Stimulated activated effector memory CD8-positive, alpha-beta T cell treated with anti-CD3 and anti-CD28 coated beads, Interleukin-12 subunit alpha, Interleukin-12 subunit beta, amount 100 ng/mL, for 72 hours (primary cell): ENCODE results near the gene CAMK2A.

ENCODE experiments used
- ATAC-seq: fragments of 150-1000 bp; cut with Tn5 transposase; 2 replicates; pipeline ENCODE4 v1.10.0; 2021
- DNase-seq, 2 donors: peaks; one replicate each; pipeline ENCODE4 v3.0.0; 2021 to 2022; ENCODE audit warnings: low spot score in 2 of 2
- H3K27ac Mint-ChIP-seq: one replicate; pipeline ENCODE4 v1.8.0; 2022; ENCODE audit warnings: mild to moderate bottlenecking, mixed read lengths
- H3K36me3 Mint-ChIP-seq: one replicate; pipeline ENCODE4 v1.8.0; 2022; ENCODE audit warnings: mild to moderate bottlenecking, mixed read lengths
- H3K4me1 Mint-ChIP-seq: one replicate; pipeline ENCODE4 v1.8.0; 2022; ENCODE audit warnings: mixed read lengths
- H3K4me3 Mint-ChIP-seq: one replicate; pipeline ENCODE4 v1.8.0; 2022; ENCODE audit warnings: mild to moderate bottlenecking, mixed read lengths
- H3K9me3 Mint-ChIP-seq: one replicate; pipeline ENCODE4 v1.8.0; 2022; ENCODE audit warnings: mixed read lengths

Gene CAMK2A

GRCh38 chr5:150307617-150308426, 18.2 kb upstream of the CAMK2A start:
- no peaks in the 10 kb centered on the region for H3K36me3 Mint-ChIP-seq
- DNase-seq (no peak), ATAC-seq (no peak)
- no peak overlapping the region for H3K27ac Mint-ChIP-seq
- H3K4me1 Mint-ChIP-seq, result no peaks in the 10 kb centered on the region
- no peaks in the 10 kb centered on the region for H3K9me3 Mint-ChIP-seq
- no peak overlapping the region for H3K4me3 Mint-ChIP-seq

- no peaks in the 10 kb centered on the region for H3K36me3 Mint-ChIP-seq
- DNase-seq (no peak), ATAC-seq (no peak)
- H3K9me3 Mint-ChIP-seq, result no peaks in the 10 kb centered on the region
- no peak overlapping the region for H3K27ac Mint-ChIP-seq
- H3K4me1 Mint-ChIP-seq, result no peaks in the 10 kb centered on the region
- no peak overlapping the region for H3K4me3 Mint-ChIP-seq
These were observed 17.2 kb upstream of the CAMK2A start for GRCh38 chr5:150306775-150307174.

- Mint-ChIP-seq H3K4me3 (no peak overlapping the region), H3K27ac (no peak overlapping the region), H3K4me1 (no peaks in the 10 kb centered on the region), H3K36me3 (no peaks in the 10 kb centered on the region), H3K9me3 (no peaks in the 10 kb centered on the region)
- no peak for DNase-seq
- ATAC-seq, result no peak
These were observed 16.0 kb upstream of the CAMK2A start for GRCh38 chr5:150305557-150305956.

- DNase-seq, result no peak
- Mint-ChIP-seq H3K9me3 (no peaks in the 10 kb centered on the region), H3K27ac (no peak overlapping the region), H3K4me1 (no peaks in the 10 kb centered on the region), H3K4me3 (no peak overlapping the region), H3K36me3 (no peaks in the 10 kb centered on the region)
- ATAC-seq, result no peak
These were observed 15.5 kb upstream of the CAMK2A start for GRCh38 chr5:150305095-150305494.

- Mint-ChIP-seq H3K9me3 (no peaks in the 10 kb centered on the region), H3K4me3 (no peak overlapping the region), H3K36me3 (no peaks in the 10 kb centered on the region), H3K27ac (no peak overlapping the region), H3K4me1 (no peaks in the 10 kb centered on the region)
- ATAC-seq (no peak), DNase-seq (no peak)
These were observed 15.0 kb upstream of the CAMK2A start for GRCh38 chr5:150304481-150305081.

- no peak overlapping the region for H3K27ac Mint-ChIP-seq
- no peaks in the 10 kb centered on the region for H3K4me1 Mint-ChIP-seq
- no peaks in the 10 kb centered on the region for H3K36me3 Mint-ChIP-seq
- H3K4me3 Mint-ChIP-seq, result no peak overlapping the region
- ATAC-seq, result no peak
- H3K9me3 Mint-ChIP-seq, result no peaks in the 10 kb centered on the region
- no peak for DNase-seq
These were observed 14.2 kb upstream of the CAMK2A start for GRCh38 chr5:150303660-150304386.

GRCh38 chr5:150303070-150303615, 13.6 kb upstream of the CAMK2A start:
- no peak for ATAC-seq
- no peaks in the 10 kb centered on the region for H3K4me1 Mint-ChIP-seq
- H3K36me3 Mint-ChIP-seq, result no peaks in the 10 kb centered on the region
- no peak overlapping the region for H3K4me3 Mint-ChIP-seq
- no peaks in the 10 kb centered on the region for H3K9me3 Mint-ChIP-seq
- H3K27ac Mint-ChIP-seq, result no peak overlapping the region
- DNase-seq, result no peak

GRCh38 chr5:150302301-150303069, 12.9 kb upstream of the CAMK2A start, which contains the start of gene ARSI:
Gene ARSI, minus strand, starts transcription at chr5:150302905. Its CDS starts 532 bp downstream, at chr5:150302373.
- H3K9me3 Mint-ChIP-seq, result no peaks in the 10 kb centered on the region
- no peaks in the 10 kb centered on the region for H3K36me3 Mint-ChIP-seq
- DNase-seq (no peak), ATAC-seq (no peak)
- no peaks in the 10 kb centered on the region for H3K4me1 Mint-ChIP-seq
- H3K27ac Mint-ChIP-seq, result no peak within 1 kb of the TSS
- no peak within 1 kb of the TSS for H3K4me3 Mint-ChIP-seq

GRCh38 chr5:150301901-150302300, 12.3 kb upstream of the CAMK2A start:
- ATAC-seq, result no peak
- no peak overlapping the region for H3K4me3 Mint-ChIP-seq

GRCh38 chr5:150301170-150301505, 11.6 kb upstream of the CAMK2A start:
- no peaks in the 10 kb centered on the region for H3K4me1 Mint-ChIP-seq
- no peak for ATAC-seq

More at GRCh38 chr5:150301901-150302300, 12.3 kb upstream of the CAMK2A start:
- no peak overlapping the region for H3K27ac Mint-ChIP-seq
- H3K9me3 Mint-ChIP-seq, result no peaks in the 10 kb centered on the region
- H3K4me1 Mint-ChIP-seq, result no peaks in the 10 kb centered on the region
- no peaks in the 10 kb centered on the region for H3K36me3 Mint-ChIP-seq
- DNase-seq, result no peak

GRCh38 chr5:150300496-150301169, 11.1 kb upstream of the CAMK2A start:
- H3K36me3 Mint-ChIP-seq, result no peaks in the 10 kb centered on the region
- H3K27ac Mint-ChIP-seq, result no peak overlapping the region
- no peaks in the 10 kb centered on the region for H3K4me1 Mint-ChIP-seq
- ATAC-seq (no peak), DNase-seq (no peak)
- H3K4me3 Mint-ChIP-seq, result no peak overlapping the region
- no peaks in the 10 kb centered on the region for H3K9me3 Mint-ChIP-seq

More at GRCh38 chr5:150301170-150301505, 11.6 kb upstream of the CAMK2A start:
- Mint-ChIP-seq H3K27ac (no peak overlapping the region), H3K9me3 (no peaks in the 10 kb centered on the region), H3K36me3 (no peaks in the 10 kb centered on the region), H3K4me3 (no peak overlapping the region)
- no peak for DNase-seq

- H3K27ac Mint-ChIP-seq, result no peak overlapping the region
- no peak for ATAC-seq
These were observed 10.2 kb upstream of the CAMK2A start for GRCh38 chr5:150299571-150300327.

GRCh38 chr5:150298701-150299451, 9.3 kb upstream of the CAMK2A start:
- Mint-ChIP-seq H3K27ac (no peak overlapping the region), H3K9me3 (no peaks in the 10 kb centered on the region), H3K4me3 (no peak overlapping the region), H3K36me3 (no peaks in the 10 kb centered on the region), H3K4me1 (no peaks in the 10 kb centered on the region)
- ATAC-seq (no peak), DNase-seq (no peak)

More at GRCh38 chr5:150299571-150300327, 10.2 kb upstream of the CAMK2A start:
- DNase-seq, result no peak
- Mint-ChIP-seq H3K9me3 (no peaks in the 10 kb centered on the region), H3K4me1 (no peaks in the 10 kb centered on the region), H3K4me3 (no peak overlapping the region), H3K36me3 (no peaks in the 10 kb centered on the region)
